ENCODE measurements around the gene LPCAT1.

LPCAT1 gene

DNA sequence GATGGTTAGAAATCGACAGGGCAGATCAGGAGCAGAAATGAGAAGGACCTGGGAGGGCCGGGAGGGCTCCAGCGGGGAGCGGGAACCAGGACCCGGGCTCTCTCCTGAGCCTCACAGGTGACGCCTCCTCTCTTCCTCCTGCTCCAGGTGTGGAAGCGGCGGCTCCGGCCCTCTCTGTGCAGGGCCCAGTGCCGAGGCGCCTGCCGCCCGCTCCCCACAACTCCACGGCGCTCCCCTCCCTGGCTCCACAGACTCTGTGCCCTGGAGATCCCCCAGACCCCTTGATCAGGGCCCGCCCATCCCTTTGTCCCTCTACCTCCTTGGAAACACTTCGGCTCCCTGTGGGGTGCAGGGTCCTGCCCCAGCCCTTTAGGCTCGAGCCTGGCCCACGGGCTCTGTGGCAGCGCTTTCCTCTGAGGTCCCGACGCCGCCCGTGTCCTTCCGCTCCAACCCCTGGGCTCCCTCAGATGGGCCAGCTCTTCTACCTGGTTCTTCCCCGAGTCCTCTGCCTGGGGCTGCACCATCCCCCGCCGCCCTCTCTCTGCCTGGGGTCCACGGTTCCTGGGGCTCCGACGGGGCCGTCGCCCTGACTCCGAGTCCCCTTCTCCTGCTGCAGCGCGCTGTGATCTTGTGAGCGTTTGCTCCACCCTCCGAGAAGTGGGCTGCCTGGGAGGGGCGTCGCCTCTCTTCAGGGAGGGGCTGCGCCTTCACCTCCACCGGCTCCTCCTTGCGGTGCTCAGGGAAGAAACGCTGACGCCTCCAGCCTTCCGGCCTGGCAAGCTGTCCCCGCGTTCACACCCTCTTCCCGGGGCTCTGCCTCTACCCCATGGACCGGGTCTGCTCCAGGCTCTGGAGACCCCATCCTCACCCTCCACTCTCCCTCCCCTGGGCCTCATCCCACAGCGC, 56.2 kb downstream of the LPCAT1 start:
- no peak overlapping the region for H3K4me3 ChIP-seq (replicated peaks in 1 of 2; ENCODE audit: low read depth in 2 of 2, low read length in 2 of 2)
- TF ChIP-seq, protein P1, sequence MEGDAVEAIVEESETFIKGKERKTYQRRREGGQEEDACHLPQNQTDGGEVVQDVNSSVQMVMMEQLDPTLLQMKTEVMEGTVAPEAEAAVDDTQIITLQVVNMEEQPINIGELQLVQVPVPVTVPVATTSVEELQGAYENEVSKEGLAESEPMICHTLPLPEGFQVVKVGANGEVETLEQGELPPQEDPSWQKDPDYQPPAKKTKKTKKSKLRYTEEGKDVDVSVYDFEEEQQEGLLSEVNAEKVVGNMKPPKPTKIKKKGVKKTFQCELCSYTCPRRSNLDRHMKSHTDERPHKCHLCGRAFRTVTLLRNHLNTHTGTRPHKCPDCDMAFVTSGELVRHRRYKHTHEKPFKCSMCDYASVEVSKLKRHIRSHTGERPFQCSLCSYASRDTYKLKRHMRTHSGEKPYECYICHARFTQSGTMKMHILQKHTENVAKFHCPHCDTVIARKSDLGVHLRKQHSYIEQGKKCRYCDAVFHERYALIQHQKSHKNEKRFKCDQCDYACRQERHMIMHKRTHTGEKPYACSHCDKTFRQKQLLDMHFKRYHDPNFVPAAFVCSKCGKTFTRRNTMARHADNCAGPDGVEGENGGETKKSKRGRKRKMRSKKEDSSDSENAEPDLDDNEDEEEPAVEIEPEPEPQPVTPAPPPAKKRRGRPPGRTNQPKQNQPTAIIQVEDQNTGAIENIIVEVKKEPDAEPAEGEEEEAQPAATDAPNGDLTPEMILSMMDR (IDR thresholded peaks at IDR 0.05; ENCODE audit: low read depth, low read length): no peak
- DNase-seq (ENCODE audit: low read depth in 2 of 2): no peak

DNA sequence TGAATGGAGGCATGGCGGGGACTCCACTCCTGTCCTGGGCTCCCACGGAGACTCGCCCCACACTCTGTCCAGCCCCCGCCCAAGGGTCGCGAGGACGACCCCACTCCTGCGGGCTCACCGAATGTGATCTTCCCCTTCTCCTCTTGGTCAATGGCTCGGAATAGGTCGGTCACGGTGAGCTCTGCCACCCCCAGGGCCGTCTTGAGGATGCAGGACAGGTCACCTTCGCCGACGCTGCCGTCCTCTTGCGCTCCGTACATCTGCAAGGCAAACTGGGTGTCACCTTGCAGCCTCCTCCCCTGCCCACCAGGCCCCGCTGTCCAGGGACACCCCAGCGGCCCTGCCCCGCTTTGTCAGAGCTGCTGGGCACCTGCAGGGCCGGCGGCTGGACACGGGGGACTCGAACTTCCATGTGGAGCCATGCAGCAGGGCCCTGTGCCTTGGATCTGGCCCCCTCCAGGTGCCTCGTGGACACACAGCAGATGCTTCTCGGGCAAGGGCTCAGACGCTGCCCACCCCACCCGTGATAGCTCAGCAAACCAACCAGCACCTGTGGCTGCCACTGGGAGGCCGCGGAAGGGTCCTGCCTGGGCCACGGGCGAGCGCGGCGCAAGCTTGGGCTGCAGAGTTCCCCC, 57.0 kb downstream of the LPCAT1 start:
- no peak for DNase-seq (ENCODE audit: low read depth in 2 of 2)

GRCh38 chr5:1465966-1466471, 57.7 kb downstream of the LPCAT1 start:
- DNase-seq (ENCODE audit: low read depth in 2 of 2): no peak
- TF ChIP-seq, protein P1 (IDR thresholded peaks at IDR 0.05; ENCODE audit: low read depth, low read length): no peak

More for the DNA sequence above, 57.0 kb downstream of the LPCAT1 start:
- no peak overlapping the region for H3K4me3 ChIP-seq (replicated peaks in 1 of 2; ENCODE audit: low read depth in 2 of 2, low read length in 2 of 2)
- TF ChIP-seq, protein P1 (IDR thresholded peaks at IDR 0.05; ENCODE audit: low read depth, low read length): no peak

GRCh38 chr5:1465117-1465516, 58.6 kb downstream of the LPCAT1 start:
- TF ChIP-seq, protein P1 (IDR thresholded peaks at IDR 0.05; ENCODE audit: low read depth, low read length): no peak
- H3K4me3 ChIP-seq (replicated peaks in 1 of 2; ENCODE audit: low read depth in 2 of 2, low read length in 2 of 2): no peak overlapping the region
- no peak for DNase-seq (ENCODE audit: low read depth in 2 of 2)

More at GRCh38 chr5:1465966-1466471, 57.7 kb downstream of the LPCAT1 start:
- no peak overlapping the region for H3K4me3 ChIP-seq (replicated peaks in 1 of 2; ENCODE audit: low read depth in 2 of 2, low read length in 2 of 2)

DNA sequence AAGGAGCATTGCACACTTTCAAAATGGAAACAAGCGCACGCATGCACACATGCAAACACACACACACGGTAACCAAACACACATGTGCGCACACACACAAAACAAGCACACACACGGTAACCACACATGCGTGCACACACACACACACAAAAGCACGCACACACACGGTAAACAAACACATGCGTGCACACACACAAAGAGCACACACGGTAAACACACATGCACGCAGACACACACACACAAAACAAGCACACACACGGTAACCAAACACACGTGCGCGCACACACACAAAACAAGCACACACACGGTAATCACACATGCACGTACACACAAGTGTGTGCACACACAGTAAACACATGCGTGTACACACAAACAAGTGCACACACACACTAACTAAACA, 59.2 kb downstream of the LPCAT1 start:
- TF ChIP-seq, protein P1 (IDR thresholded peaks at IDR 0.05; ENCODE audit: low read depth, low read length): no peak
- H3K4me3 ChIP-seq (replicated peaks in 1 of 2; ENCODE audit: low read depth in 2 of 2, low read length in 2 of 2): no peak overlapping the region
- no peak for DNase-seq (ENCODE audit: low read depth in 2 of 2)

- DNase-seq (ENCODE audit: low read depth in 2 of 2): no peak
- TF ChIP-seq, protein P1 (IDR thresholded peaks at IDR 0.05; ENCODE audit: low read depth, low read length): no peak
- H3K4me3 ChIP-seq (replicated peaks in 1 of 2; ENCODE audit: low read depth in 2 of 2, low read length in 2 of 2): no peak overlapping the region
Measured at GRCh38 chr5:1464096-1464446, 59.7 kb downstream of the LPCAT1 start.
